22Rv1 (cell line): ENCODE data around the gene RNF187.

Experiments used
- ZFX ChIP-seq: fragments of 450-650 bp; IDR thresholded peaks from 2 replicates; pipeline ENCODE4 v1.6.1; 2017; ENCODE audit warnings: antibody characterized with exemption, borderline replicate concordance
- TF ChIP-seq, protein P1 (sequence below): fragments of 450-650 bp; IDR thresholded peaks from 2 replicates; pipeline ENCODE4 v1.5.1; 2017; ENCODE audit warnings: mild to moderate bottlenecking

GRCh38 chr1:228453614-228454013 is 33.6 kb upstream of the RNF187 start:
- TF ChIP-seq, protein P1, sequence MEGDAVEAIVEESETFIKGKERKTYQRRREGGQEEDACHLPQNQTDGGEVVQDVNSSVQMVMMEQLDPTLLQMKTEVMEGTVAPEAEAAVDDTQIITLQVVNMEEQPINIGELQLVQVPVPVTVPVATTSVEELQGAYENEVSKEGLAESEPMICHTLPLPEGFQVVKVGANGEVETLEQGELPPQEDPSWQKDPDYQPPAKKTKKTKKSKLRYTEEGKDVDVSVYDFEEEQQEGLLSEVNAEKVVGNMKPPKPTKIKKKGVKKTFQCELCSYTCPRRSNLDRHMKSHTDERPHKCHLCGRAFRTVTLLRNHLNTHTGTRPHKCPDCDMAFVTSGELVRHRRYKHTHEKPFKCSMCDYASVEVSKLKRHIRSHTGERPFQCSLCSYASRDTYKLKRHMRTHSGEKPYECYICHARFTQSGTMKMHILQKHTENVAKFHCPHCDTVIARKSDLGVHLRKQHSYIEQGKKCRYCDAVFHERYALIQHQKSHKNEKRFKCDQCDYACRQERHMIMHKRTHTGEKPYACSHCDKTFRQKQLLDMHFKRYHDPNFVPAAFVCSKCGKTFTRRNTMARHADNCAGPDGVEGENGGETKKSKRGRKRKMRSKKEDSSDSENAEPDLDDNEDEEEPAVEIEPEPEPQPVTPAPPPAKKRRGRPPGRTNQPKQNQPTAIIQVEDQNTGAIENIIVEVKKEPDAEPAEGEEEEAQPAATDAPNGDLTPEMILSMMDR: no peak
- no peak for TF ChIP-seq ZFX
